Mucosa of descending colon (tissue), 3 donors: ENCODE data around the gene FPR3. TPM values are rescaled to one million over a fixed set of nuclear protein-coding genes. Genes with fewer than 3 reads are reported as not detected.

Source experiments
- ATAC-seq: fragments of 200-7000 bp; cut with Tn5 transposase; one replicate; pipeline ENCODE4 v1.9.1; 2020; ENCODE audit warnings: mild to moderate bottlenecking, moderate library complexity
- DNase-seq, 3 donors: peaks; one replicate each; pipeline ENCODE4 v3.0.0-alpha.2; 2020
- H3K36me3 ChIP-seq: fragments of 200-600 bp; one replicate; pipeline ENCODE4 v1.8.0; 2021; ENCODE audit warnings: low read depth, mild to moderate bottlenecking
- H3K4me1 ChIP-seq: fragments of 200-600 bp; one replicate; pipeline ENCODE4 v1.8.0; 2021; ENCODE audit warnings: low read depth, mild to moderate bottlenecking
- H3K4me3 ChIP-seq: fragments of 200-600 bp; one replicate; pipeline ENCODE4 v1.8.0; 2021; ENCODE audit warnings: mild to moderate bottlenecking
- H3K9me3 ChIP-seq: fragments of 200-600 bp; one replicate; pipeline ENCODE4 v1.8.0; 2021; ENCODE audit warnings: mild to moderate bottlenecking
- intact Hi-C, 2 donors: fragments of 100-400 bp; cut with DNase I in 1 of 2; cut with micrococcal nuclease in 1 of 2; formaldehyde crosslinking; loops; one replicate each; pipeline versions ENCODE4 v1.11.0 to v1.11.1; 2022; cut with DNase I, micrococcal nuclease
- total RNA-seq, 3 donors: library from RNA; stranded (reverse); fragmentation: NEBNext Ultra II Directional in 2 of 3; extraction: Animal tissue kit (Norgen Biotek cat#: 25700) in 2 of 3; gene quantifications; one replicate each; pipeline versions ENCODE4 v1.2.1 to v1.2.4, GENCODE V29; 2021 to 2023
- TF ChIP-seq, protein P1 (sequence below): fragments of 200-600 bp; IDR thresholded peaks from one replicate; pipeline ENCODE4 v1.8.0; 2022; ENCODE audit warnings: antibody characterized with exemption, mild to moderate bottlenecking
- donor health status: DM: no; HTN: no; CAD: no; lungs with moderate emphysema.
- donor health status: DM: no; HTN: no; CAD: no.
- donor health status: DM: no; HTN: yes; CAD: no.

The FPR3 gene
- total RNA-seq, 3 donors from 2014 or later: 3.6 to 9.8 (median 7.4) TPM

DNA sequence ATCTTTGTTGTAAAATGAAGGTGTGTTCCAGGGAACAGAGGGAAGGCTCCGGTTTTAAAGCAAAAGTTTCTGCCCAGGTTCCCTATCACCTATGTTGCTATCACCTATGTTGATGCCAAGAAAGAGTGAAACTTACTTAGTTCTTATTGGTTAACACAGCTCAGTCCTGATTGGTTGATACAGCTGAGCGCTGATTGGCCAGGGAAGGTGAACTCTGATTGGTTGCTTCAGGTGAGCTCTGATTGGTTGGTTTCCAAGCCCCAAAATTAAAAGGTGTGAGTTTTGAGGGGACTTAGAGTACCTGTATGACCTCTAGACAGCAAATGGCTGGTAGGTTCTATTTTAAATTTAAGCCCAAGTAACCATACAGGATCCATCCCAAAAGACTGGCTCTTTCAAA, 42.2 kb downstream of the FPR3 start:
- intact Hi-C loops: no loop called here
- Histone ChIP-seq H3K9me3 (peaks cover 45% of the 10 kb centered on the region), H3K4me3 (no peak overlapping the region), H3K36me3 (no peaks in the 10 kb centered on the region), H3K4me1 (no peaks in the 10 kb centered on the region)
- ATAC-seq: no peak
- DNase-seq: no peak
- TF ChIP-seq, protein P1, sequence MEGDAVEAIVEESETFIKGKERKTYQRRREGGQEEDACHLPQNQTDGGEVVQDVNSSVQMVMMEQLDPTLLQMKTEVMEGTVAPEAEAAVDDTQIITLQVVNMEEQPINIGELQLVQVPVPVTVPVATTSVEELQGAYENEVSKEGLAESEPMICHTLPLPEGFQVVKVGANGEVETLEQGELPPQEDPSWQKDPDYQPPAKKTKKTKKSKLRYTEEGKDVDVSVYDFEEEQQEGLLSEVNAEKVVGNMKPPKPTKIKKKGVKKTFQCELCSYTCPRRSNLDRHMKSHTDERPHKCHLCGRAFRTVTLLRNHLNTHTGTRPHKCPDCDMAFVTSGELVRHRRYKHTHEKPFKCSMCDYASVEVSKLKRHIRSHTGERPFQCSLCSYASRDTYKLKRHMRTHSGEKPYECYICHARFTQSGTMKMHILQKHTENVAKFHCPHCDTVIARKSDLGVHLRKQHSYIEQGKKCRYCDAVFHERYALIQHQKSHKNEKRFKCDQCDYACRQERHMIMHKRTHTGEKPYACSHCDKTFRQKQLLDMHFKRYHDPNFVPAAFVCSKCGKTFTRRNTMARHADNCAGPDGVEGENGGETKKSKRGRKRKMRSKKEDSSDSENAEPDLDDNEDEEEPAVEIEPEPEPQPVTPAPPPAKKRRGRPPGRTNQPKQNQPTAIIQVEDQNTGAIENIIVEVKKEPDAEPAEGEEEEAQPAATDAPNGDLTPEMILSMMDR: no peak

DNA sequence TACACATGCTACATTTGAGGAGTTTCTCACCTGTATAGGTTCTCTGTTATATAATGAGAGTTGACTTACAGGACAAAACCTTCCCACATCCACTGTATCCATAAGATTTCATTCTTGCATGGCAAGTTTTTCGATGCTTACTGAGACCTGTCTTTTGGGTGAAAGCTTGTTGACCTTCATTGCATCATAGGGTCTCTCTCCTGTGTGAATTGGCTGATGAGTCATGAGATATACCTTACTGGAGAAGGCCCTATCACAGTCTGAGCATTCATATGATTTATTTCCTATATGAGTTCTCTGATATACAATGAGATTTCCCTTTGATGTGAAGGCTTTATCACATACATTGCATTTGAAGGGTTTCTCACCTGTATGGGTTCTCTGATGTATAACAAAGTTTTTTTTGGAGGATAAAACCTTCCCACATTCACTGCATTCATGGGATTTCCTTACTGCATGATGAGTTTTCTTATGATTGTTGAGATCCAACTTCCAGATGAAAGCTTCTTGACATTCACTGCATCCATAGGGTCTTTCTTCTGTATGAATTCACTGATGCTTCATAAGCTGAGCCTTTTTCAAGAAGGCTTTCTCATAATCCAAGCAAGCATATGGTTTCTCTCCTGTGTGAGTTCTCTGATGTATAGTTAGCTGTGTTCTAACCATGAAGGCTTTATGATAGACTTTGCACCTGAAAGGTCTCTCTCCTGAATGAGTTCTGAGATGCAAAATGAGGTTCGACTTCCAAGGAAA, 67.1 kb downstream of the FPR3 start:
- intact Hi-C loops: no loop called here
- ATAC-seq: no peak
- TF ChIP-seq, protein P1: no peak
- Histone ChIP-seq H3K4me1 (no peaks in the 10 kb centered on the region), H3K36me3 (no peaks in the 10 kb centered on the region), H3K4me3 (no peak overlapping the region), H3K9me3 (peaks cover 98% of the 10 kb centered on the region)
- no peak for DNase-seq

DNA sequence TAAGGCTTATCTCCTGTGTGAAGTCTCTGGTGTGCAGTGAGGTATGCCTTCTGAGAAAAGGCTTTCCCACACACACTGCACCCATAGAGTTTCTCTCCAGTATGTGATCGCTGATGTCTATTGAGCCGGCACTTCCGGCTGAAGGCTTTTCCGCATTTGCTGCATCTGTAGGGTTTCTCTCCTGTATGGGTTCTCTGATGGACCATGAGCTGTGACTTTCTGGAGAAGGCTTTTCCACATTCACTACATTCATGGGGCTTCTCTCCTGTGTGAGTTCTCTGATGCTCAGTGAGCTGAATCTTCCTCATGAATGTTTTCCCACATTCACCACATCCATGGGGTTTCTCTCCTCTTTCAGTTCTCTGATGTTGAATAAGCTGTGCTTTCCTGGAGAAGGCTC, 78.1 kb downstream of the FPR3 start:
- peaks cover 9% of the 10 kb centered on the region for H3K36me3 ChIP-seq
- DNase-seq (no peak), ATAC-seq (no peak)
- TF ChIP-seq, protein P1: no peak
- H3K9me3 ChIP-seq: peaks cover 100% of the 10 kb centered on the region
- no peak overlapping the region for H3K4me3 ChIP-seq
- H3K4me1 ChIP-seq: no peaks in the 10 kb centered on the region
- intact Hi-C loops: no loop called here

Other genes starting within 250 kb of the FPR3 start
- gene ZNF175, start 223.9 kb upstream of the FPR3 start, total RNA-seq: 10 to 100 TPM in 1 of 3 donors, 1 to 10 TPM in 2; 9.4 to 13.6 (median 9.8) TPM
- gene SIGLEC5, start 164.8 kb upstream of the FPR3 start, total RNA-seq: under 1 TPM in 2 of 3 donors, not detected in 1; 0.32 to 0.84 TPM
- gene SIGLEC14, start 148.3 kb upstream of the FPR3 start, total RNA-seq: 1 to 10 TPM in 2 of 3 donors, not detected in 1; 3.5 to 7.9 TPM
- 10 to 100 TPM in 1 of 3 donors, 1 to 10 TPM in 2; 2.9 to 35.5 (median 4.1) TPM for gene SPACA6, start 101.8 kb upstream of the FPR3 start, total RNA-seq
- gene HAS1, start 71.2 kb upstream of the FPR3 start, total RNA-seq: under 1 TPM in 2 of 3 donors, not detected in 1; 0.14 to 0.51 TPM
- 10 to 100 TPM in 1 of 3 donors, 1 to 10 TPM in 1, not detected in 1; 3.6 to 14.5 TPM for gene FPR1, start 43.3 kb upstream of the FPR3 start, total RNA-seq
- gene FPR2, start 34.0 kb upstream of the FPR3 start, total RNA-seq: 1 to 10 TPM in 1 of 3 donors, under 1 TPM in 1, not detected in 1; 0.41 to 2.7 TPM
- gene ZNF577, start 92.8 kb downstream of the FPR3 start, total RNA-seq: 10 to 100 TPM in 1 of 3 donors, 1 to 10 TPM in 2; 5.8 to 17.2 (median 9.7) TPM
- 10 to 100 TPM in 1 of 3 donors, 1 to 10 TPM in 2; 7.5 to 15.8 (median 9.0) TPM for gene ZNF649, start 109.9 kb downstream of the FPR3 start, total RNA-seq
- 1 to 10 TPM; 6.6 to 9.3 (median 8.0) TPM for gene ZNF613, start 132.3 kb downstream of the FPR3 start, total RNA-seq
- gene ZNF350, start 191.7 kb downstream of the FPR3 start, total RNA-seq: 10 to 100 TPM; 13.5 to 21.8 (median 21.1) TPM
- 10 to 100 TPM in 1 of 3 donors, 1 to 10 TPM in 2; 5.0 to 15.5 (median 6.3) TPM for gene ZNF615, start 213.1 kb downstream of the FPR3 start, total RNA-seq
- gene ZNF614, start 233.2 kb downstream of the FPR3 start, total RNA-seq: 1 to 10 TPM; 3.8 to 7.9 (median 4.1) TPM